Activated naive CD4-positive, alpha-beta T cell treated with anti-CD3 and anti-CD28 coated beads for 36 hours (primary cell): ENCODE data around the gene RSRC1. TPM values are rescaled to one million over a fixed set of nuclear protein-coding genes. Genes with fewer than 3 reads are reported as not detected.
"Not testable (repeated sequence)": the region's sequence is repeated elsewhere in the genome, so short reads cannot be mapped to it uniquely, and the experiment has no call there.

Experiments
- CTCF ChIA-PET: fragments of 350-600 bp; sonication (Branson Sonifier 250); formaldehyde crosslinking; loops from one replicate; lab custom pipeline; 2021; ENCODE audit warnings: antibody characterized with exemption; lab: Charles Lee
- DNase-seq: peaks from one replicate; pipeline ENCODE4 v3.0.0-alpha.2; 2020
- H3K27ac Mint-ChIP-seq: one replicate; pipeline ENCODE4 v1.8.0; 2021; ENCODE audit warnings: mild to moderate bottlenecking, mixed read lengths
- H3K27me3 Mint-ChIP-seq: one replicate; pipeline ENCODE4 v1.8.0; 2021; ENCODE audit warnings: low read depth, mixed read lengths
- H3K36me3 Mint-ChIP-seq: one replicate; pipeline ENCODE4 v1.8.0; 2021; ENCODE audit warnings: low read depth, mixed read lengths
- H3K4me1 Mint-ChIP-seq: one replicate; pipeline ENCODE4 v1.8.0; 2021; ENCODE audit warnings: low read depth, mixed read lengths
- H3K4me3 Mint-ChIP-seq: one replicate; pipeline ENCODE4 v1.8.0; 2021; ENCODE audit warnings: mild to moderate bottlenecking, moderate library complexity, mixed read lengths
- H3K9me3 Mint-ChIP-seq: one replicate; pipeline ENCODE4 v1.8.0; 2021; ENCODE audit warnings: mixed read lengths
- intact Hi-C: fragments of 100-400 bp; cut with micrococcal nuclease; formaldehyde crosslinking; loops from one replicate; pipeline ENCODE4 v1.15.1; 2023
- total RNA-seq, 2 experiments: library from RNA; stranded (reverse); gene quantifications; one replicate each; pipeline ENCODE4 v1.2.3, GENCODE V29; 2021

Gene RSRC1
- total RNA-seq, 2 experiments from 2014 or later: 48.4 to 50.1 TPM

GRCh38 chr3:158548691-158549090 is 438.8 kb downstream of the RSRC1 start:
- no peaks in the 10 kb centered on the region for H3K4me1 Mint-ChIP-seq
- H3K27me3 Mint-ChIP-seq: no peaks in the 10 kb centered on the region
- intact Hi-C loops: no loop called here
- no peak overlapping the region for H3K27ac Mint-ChIP-seq
- CTCF ChIA-PET: interaction anchor here (0.6 kb wide), 2 partner anchors 45 to 60 kb away, joined by 4 read pairs; no protein-coding TSS in a partner anchor
- DNase-seq: no peak
- peaks cover 2% of the 10 kb centered on the region for H3K9me3 Mint-ChIP-seq
- peaks cover 19% of the 10 kb centered on the region for H3K36me3 Mint-ChIP-seq
- no peak overlapping the region for H3K4me3 Mint-ChIP-seq

DNA sequence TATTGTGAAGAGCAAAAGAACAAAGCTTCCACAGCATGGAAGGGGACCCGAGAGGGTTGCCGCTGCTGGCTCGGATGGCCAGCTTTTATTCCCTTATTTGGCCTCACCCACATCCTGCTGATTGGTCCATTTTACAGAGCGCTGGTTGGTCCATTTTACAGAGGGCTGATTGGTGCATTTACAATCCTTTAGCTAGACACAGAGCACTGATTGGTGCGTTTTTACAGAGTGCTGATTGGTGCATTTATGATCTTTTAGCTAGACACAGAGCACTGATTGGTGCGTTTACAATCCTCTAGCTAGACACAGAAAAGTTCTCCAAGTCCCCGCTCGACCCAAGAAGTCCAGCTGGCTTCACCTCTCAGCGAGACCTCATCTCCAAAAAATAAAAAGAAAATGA is 440.0 kb downstream of the RSRC1 start:
- peaks cover 16% of the 10 kb centered on the region for H3K36me3 Mint-ChIP-seq
- CTCF ChIA-PET, H3K27me3 Mint-ChIP-seq, intact Hi-C loops, H3K27ac Mint-ChIP-seq, DNase-seq, H3K4me1 Mint-ChIP-seq, H3K4me3 Mint-ChIP-seq, H3K9me3 Mint-ChIP-seq: not testable (repeated sequence)

DNA sequence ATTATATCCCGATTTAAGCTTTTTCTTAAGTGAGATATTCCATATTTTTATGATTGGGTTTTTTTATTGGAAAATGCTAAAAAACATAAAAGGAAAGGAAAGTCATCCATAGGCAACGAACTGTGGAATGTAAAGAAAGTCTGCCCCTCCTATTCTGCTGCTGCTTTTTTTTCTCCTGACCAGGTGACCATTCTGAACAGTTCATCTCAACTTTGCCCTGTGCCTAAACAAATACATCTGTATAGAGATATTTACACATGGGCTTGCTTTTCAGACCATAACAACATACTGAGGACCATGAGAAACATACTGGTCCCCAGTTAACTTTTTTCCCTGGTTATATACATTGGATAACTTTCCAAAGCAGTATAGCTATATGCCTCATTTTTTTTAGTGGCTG is 442.2 kb downstream of the RSRC1 start:
- Mint-ChIP-seq H3K27me3 (peaks cover 4% of the 10 kb centered on the region), H3K36me3 (peaks cover 9% of the 10 kb centered on the region), H3K4me1 (no peaks in the 10 kb centered on the region), H3K4me3 (no peak overlapping the region), H3K27ac (no peak overlapping the region), H3K9me3 (peaks cover 2% of the 10 kb centered on the region)
- intact Hi-C loops: no loop called here
- CTCF ChIA-PET: interaction anchor here (1.3 kb wide), 1 partner anchor 13 kb away, joined by 4 read pairs; no protein-coding TSS in a partner anchor
- no peak for DNase-seq

GRCh38 chr3:158559504-158559903 is 449.6 kb downstream of the RSRC1 start:
- no peak overlapping the region for H3K27ac Mint-ChIP-seq
- intact Hi-C loops: no loop called here
- H3K27me3 Mint-ChIP-seq: peaks cover 11% of the 10 kb centered on the region
- no peaks in the 10 kb centered on the region for H3K36me3 Mint-ChIP-seq
- no peak for DNase-seq
- H3K9me3 Mint-ChIP-seq: no peaks in the 10 kb centered on the region
- no peak overlapping the region for H3K4me3 Mint-ChIP-seq
- H3K4me1 Mint-ChIP-seq: no peaks in the 10 kb centered on the region
- CTCF ChIA-PET: no interaction called here

DNA sequence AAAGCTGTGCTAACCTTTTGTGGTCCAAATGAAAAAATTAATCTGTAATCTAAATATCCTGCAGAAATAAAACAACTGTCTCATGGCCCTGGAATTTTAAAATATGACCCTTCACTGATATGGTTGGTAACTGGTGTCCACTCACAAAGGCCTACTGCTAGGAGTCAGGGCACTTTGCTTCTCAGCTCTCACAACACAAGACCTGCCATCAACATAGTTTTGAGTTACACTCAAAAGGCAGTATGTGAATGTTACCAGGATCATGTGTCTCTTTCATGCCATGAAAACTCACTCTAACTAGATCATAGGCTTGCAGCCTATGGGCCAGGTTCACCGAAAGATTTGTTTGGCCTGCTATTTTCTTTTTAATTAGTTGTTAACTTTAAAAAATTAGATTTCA is 451.1 kb downstream of the RSRC1 start:
- Mint-ChIP-seq H3K4me3 (no peak overlapping the region), H3K36me3 (no peaks in the 10 kb centered on the region), H3K9me3 (no peaks in the 10 kb centered on the region), H3K27ac (no peak overlapping the region), H3K4me1 (no peaks in the 10 kb centered on the region), H3K27me3 (peaks cover 11% of the 10 kb centered on the region)
- CTCF ChIA-PET: no interaction called here
- intact Hi-C loops: no loop called here
- no peak for DNase-seq

DNA sequence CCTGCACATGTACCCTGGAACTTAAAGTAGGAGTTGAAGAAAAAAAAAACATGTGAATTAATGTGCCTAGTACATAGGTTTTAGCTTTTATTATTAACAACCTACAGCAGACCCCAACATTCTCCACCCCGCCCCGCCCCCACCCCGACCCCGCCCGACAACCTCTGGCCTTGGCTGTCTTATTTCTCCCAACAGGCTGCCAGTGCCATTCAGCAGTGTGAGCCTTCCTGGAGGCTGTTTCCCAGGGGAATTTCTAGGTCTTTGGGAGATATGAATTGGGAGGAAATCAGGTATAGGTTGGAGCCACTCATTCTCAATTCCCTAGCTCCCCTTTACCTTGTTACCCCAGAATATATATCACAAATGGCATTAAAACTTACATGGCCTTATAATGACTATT is 452.8 kb downstream of the RSRC1 start:
- Mint-ChIP-seq H3K36me3 (no peaks in the 10 kb centered on the region), H3K4me3 (no peak overlapping the region), H3K27ac (no peak overlapping the region), H3K9me3 (no peaks in the 10 kb centered on the region), H3K4me1 (no peaks in the 10 kb centered on the region), H3K27me3 (peaks cover 19% of the 10 kb centered on the region)
- intact Hi-C loops: no loop called here
- CTCF ChIA-PET: interaction anchor here (0.6 kb wide), 1 partner anchor 56 kb away, joined by 5 read pairs; no protein-coding TSS in a partner anchor
- no peak for DNase-seq

DNA sequence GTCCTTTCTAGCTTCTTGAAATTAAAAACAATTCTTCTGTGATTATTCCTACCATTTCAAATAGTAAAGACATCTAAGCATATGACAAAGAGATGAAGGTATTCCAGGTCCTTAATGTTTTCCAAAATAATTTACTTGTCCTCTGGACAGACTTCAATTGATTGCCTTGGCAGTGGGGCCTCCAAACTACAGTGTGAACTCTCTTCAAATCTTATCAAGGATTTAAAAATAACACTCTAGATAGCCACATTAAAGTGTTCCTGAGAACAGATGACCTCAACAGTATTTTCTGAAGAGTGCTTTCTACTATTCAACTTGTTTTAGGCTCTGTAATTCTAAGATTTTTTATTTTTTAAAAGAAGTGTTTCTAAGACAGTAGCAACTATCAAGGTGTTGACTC is 453.2 kb downstream of the RSRC1 start:
- H3K27me3 Mint-ChIP-seq: peaks cover 22% of the 10 kb centered on the region
- no peak for DNase-seq
- H3K4me1 Mint-ChIP-seq: no peaks in the 10 kb centered on the region
- CTCF ChIA-PET: interaction anchor here (0.6 kb wide), 1 partner anchor 55 kb away, joined by 5 read pairs; no protein-coding TSS in a partner anchor
- H3K4me3 Mint-ChIP-seq: no peak overlapping the region
- H3K36me3 Mint-ChIP-seq: no peaks in the 10 kb centered on the region
- no peaks in the 10 kb centered on the region for H3K9me3 Mint-ChIP-seq
- H3K27ac Mint-ChIP-seq: no peak overlapping the region
- intact Hi-C loops: no loop called here

- DNase-seq: no peak
- Mint-ChIP-seq H3K9me3 (no peaks in the 10 kb centered on the region), H3K4me3 (no peak overlapping the region)
Measured at GRCh38 chr3:158565076-158565475, 455.2 kb downstream of the RSRC1 start.

DNA sequence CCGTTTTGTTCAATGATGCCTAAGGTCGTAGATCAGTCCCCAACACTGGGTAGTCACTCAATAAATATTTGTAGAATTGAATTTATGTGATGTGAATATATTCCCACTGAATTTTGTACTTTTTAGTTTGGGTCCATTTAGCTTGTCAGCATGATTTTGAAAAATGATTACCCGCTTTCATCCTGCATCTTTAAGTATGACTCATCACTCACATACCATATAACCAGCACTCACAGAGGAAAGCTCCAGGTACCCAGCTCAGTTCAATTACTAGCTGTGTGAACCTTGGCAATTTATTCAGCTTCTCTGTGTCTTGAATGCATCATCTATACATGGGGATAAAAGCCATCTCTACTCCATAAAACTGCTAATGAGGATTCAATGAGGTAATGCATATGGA is 458.9 kb downstream of the RSRC1 start:
- H3K36me3 Mint-ChIP-seq: peaks cover 3% of the 10 kb centered on the region
- H3K27ac Mint-ChIP-seq: no peak overlapping the region
- peaks cover 45% of the 10 kb centered on the region for H3K27me3 Mint-ChIP-seq
- H3K9me3 Mint-ChIP-seq: no peaks in the 10 kb centered on the region
- CTCF ChIA-PET: no interaction called here
- DNase-seq: no peak
- H3K4me3 Mint-ChIP-seq: no peak overlapping the region
- intact Hi-C loops: no loop called here
- H3K4me1 Mint-ChIP-seq: peaks cover 11% of the 10 kb centered on the region

More at GRCh38 chr3:158565076-158565475, 455.2 kb downstream of the RSRC1 start:
- H3K4me1 Mint-ChIP-seq: no peaks in the 10 kb centered on the region
- no peaks in the 10 kb centered on the region for H3K36me3 Mint-ChIP-seq
- peaks cover 32% of the 10 kb centered on the region for H3K27me3 Mint-ChIP-seq
- intact Hi-C loops: no loop called here
- CTCF ChIA-PET: no interaction called here
- H3K27ac Mint-ChIP-seq: no peak overlapping the region

DNA sequence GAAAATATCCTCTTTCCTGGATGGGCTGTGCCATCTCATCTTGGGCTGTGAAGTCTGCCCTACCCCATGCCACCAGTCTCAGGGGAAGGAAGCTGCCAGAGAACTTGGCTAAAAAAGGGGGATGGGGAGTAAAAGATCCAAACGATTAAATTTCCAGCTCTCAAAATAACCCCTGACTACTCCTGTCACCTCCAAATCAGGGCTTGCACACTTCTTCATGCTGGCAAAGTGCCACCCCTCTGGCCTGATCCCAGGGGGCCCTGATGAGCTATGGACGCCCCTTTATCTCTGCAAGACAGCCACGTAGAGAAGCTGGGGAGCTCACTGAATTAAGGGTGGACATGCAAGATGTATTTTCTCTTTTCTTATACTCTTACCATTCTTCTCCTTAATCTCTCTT is 459.9 kb downstream of the RSRC1 start:
- Mint-ChIP-seq H3K36me3 (peaks cover 3% of the 10 kb centered on the region), H3K27ac (no peak overlapping the region), H3K9me3 (no peaks in the 10 kb centered on the region), H3K27me3 (peaks cover 45% of the 10 kb centered on the region), H3K4me3 (no peak overlapping the region), H3K4me1 (peaks cover 11% of the 10 kb centered on the region)
- no peak for DNase-seq
- CTCF ChIA-PET: interaction anchor here (0.7 kb wide), 1 partner anchor 89 kb away, joined by 3 read pairs; no protein-coding TSS in a partner anchor
- intact Hi-C loops: no loop called here

DNA sequence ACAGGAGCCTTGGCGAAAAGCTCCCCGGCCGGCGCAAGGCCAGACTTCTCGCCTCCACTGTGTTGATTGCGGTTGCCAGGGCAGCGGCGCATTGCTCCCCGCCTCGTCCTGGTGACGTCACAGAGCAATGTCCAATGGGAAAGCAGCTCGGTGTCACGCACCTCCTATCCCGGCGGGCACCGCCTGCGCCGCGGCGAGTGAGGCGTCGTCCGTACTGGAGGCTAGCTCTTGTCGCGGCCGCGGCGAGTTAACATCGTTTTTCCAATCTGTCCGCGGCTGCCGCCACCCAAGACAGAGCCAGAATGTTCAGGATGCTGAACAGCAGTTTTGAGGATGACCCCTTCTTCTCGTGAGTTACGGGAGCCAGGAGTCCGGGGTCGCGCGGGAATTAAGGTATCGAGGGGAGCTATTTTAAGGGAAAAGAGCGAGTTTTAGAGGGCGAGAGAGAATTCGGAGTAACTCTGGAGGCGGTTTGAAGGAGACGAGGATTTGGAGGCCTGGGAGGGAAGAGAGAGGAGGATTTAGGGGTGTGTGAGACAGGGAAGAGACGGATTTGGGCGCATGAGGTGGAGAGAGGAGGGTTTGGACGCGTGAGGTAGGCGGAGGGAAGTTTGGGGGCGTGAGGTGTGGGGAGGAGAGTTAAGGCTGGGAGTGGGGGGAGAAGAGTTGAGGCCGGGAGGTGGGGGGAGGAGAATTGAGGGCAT is 461.3 kb downstream of the RSRC1 start, which contains the start of gene MLF1:
Gene MLF1 (plus strand): TSS at position 196 of the 704 bp plus-strand sequence. CDS start 107 bp downstream, at position 303.
- peaks cover 3% of the 10 kb centered on the region for H3K36me3 Mint-ChIP-seq
- no peak within 1 kb of the TSS for H3K27ac Mint-ChIP-seq
- no peaks in the 10 kb centered on the region for H3K9me3 Mint-ChIP-seq
- peak; percentile 86 for DNase-seq
- CTCF ChIA-PET: interaction anchor here (0.6 kb wide), 1 partner anchor 16 kb away, joined by 4 read pairs; no protein-coding TSS in a partner anchor
- peaks cover 11% of the 10 kb centered on the region for H3K4me1 Mint-ChIP-seq
- peak within 1 kb of the TSS; percentile 72 for H3K4me3 Mint-ChIP-seq
- peaks cover 41% of the 10 kb centered on the region for H3K27me3 Mint-ChIP-seq
- intact Hi-C loops: loop anchor here (1.0 kb wide), 1 partner anchor 73 kb away; the partner anchor contains the start of gene GFM1

DNA sequence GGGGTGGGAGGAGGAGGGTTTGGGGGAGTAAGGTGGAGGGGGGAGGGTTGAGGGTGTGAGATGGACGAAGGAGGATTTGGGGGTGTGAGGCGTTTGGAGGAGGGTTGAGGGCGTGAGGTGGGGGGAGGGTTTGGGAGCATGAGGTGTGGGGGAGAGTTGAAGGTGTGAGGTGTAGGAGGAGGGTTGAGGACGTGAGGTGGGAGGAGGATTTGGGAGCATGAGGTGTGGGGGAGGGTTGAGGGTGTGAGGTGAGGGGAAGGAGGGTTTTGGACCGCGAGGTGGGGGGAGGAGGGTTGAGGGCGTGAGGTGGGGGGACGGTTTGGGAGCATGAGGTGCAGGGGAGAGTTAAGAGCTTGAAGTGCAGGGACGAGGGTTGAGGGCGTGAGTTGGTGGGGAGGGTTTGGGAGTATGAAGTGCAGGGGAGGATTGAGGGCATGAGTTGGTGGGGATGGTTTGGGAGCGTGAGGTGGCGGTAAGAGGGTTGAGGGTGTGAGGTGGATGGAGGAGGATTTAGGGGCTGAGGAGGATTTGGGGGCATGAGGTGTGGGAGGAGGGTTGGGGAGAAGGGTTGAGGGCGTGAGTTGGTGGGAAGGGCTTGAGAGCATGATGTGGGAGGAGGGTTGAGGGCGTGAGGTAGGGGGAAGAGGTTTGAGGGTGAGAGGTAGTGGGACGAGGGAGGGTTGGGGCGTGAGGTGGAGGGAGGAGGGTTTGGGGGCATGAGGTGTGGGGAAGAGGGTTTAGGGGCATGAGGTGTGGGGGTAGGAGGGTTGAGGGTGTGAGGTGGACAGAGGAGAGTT is 462.3 kb downstream of the RSRC1 start:
- no peaks in the 10 kb centered on the region for H3K9me3 Mint-ChIP-seq
- no peak for DNase-seq
- H3K27me3 Mint-ChIP-seq: peaks cover 36% of the 10 kb centered on the region
- no peak overlapping the region for H3K4me3 Mint-ChIP-seq
- intact Hi-C loops: loop anchor here (1.0 kb wide), 1 partner anchor 72 kb away; the partner anchor contains the start of gene GFM1
- no peak overlapping the region for H3K27ac Mint-ChIP-seq
- H3K36me3 Mint-ChIP-seq: peaks cover 3% of the 10 kb centered on the region
- CTCF ChIA-PET: no interaction called here
- peaks cover 11% of the 10 kb centered on the region for H3K4me1 Mint-ChIP-seq
